A673 (cell line): Measurements from ENCODE around the gene LCN6. TPM values are rescaled to one million over a fixed set of nuclear protein-coding genes. Genes with fewer than 3 reads are reported as not detected.

Source experiments
- BruUV-seq: library from RNA; stranded (reverse); fragments of 400-500 nt; replicated peaks from 2 replicates; lab custom pipeline; 2021; lab: Mats Ljungman, UMichigan
- CTCF ChIA-PET: fragments of 300-600 bp; sonication (Branson Sonifier 250); formaldehyde crosslinking; loops from one replicate; lab custom pipeline; 2022; ENCODE audit warnings: antibody characterized with exemption; lab: Charles Lee
- POLR2A ChIA-PET: fragments of 300-600 bp; sonication (Branson Sonifier 250); formaldehyde crosslinking; loops from one replicate; lab custom pipeline; 2022; ENCODE audit warnings: antibody characterized with exemption; ENCODE audit not compliant: low non-redundant PET; lab: Charles Lee
- DNase-seq: peaks from one replicate; pipeline ENCODE4 v3.0.0-alpha.2; 2015; ENCODE audit warnings: low spot score
- H3K27ac ChIP-seq: fragments of 200-600 bp; sonication (generic); 2 replicates; pipeline ENCODE4 v1.5.1; 2016; ENCODE audit warnings: mixed run types, low read depth, mild to moderate bottlenecking, mixed read lengths, antibody characterized with exemption, low read length; ENCODE audit not compliant: poor library complexity, severe bottlenecking
- H3K27me3 ChIP-seq: fragments of 200-600 bp; sonication (generic); replicated peaks from 2 replicates; pipeline ENCODE4 v1.6.1; 2017; ENCODE audit warnings: mixed run types, low read depth, mild to moderate bottlenecking, mixed read lengths, antibody characterized with exemption, low read length; ENCODE audit not compliant: insufficient read depth, poor library complexity
- H3K36me3 ChIP-seq: fragments of 200-600 bp; sonication (generic); 2 replicates; pipeline ENCODE4 v1.6.1; 2016; ENCODE audit warnings: mixed run types, mild to moderate bottlenecking, mixed read lengths, antibody characterized with exemption, low read length; ENCODE audit not compliant: insufficient read depth, poor library complexity, severe bottlenecking
- H3K4me1 ChIP-seq: fragments of 200-600 bp; sonication (generic); 2 replicates; pipeline ENCODE4 v1.6.1; 2017; ENCODE audit warnings: mixed run types, mild to moderate bottlenecking, mixed read lengths, antibody characterized with exemption, low read length; ENCODE audit not compliant: insufficient read depth, poor library complexity, severe bottlenecking
- H3K4me3 ChIP-seq: fragments of 200-600 bp; sonication (generic); 2 replicates; pipeline ENCODE4 v1.5.1; 2016; ENCODE audit warnings: low read depth, mixed run types, mild to moderate bottlenecking, mixed read lengths, low read length; ENCODE audit not compliant: poor library complexity, severe bottlenecking
- H3K9me3 ChIP-seq: fragments of 200-600 bp; sonication (generic); 2 replicates; pipeline ENCODE4 v1.6.1; 2016; ENCODE audit warnings: mixed run types, low read depth, mild to moderate bottlenecking, mixed read lengths, antibody characterized with exemption, low read length; ENCODE audit not compliant: poor library complexity, severe bottlenecking
- EZH2 ChIP-seq: fragments of 200-600 bp; sonication (generic); IDR thresholded peaks from 2 replicates; pipeline ENCODE4 v1.6.1; 2017; ENCODE audit warnings: borderline replicate concordance, low read depth, mild to moderate bottlenecking, mixed read lengths, antibody characterized with exemption, low read length; ENCODE audit not compliant: poor library complexity, severe bottlenecking
- intact Hi-C: fragments of 100-400 bp; cut with micrococcal nuclease; formaldehyde crosslinking; loops from one replicate; pipeline ENCODE4 v1.10.0; 2022; ENCODE audit not compliant: unreplicated experiment
- total RNA-seq: library from RNA; stranded (reverse); gene quantifications from 2 replicates; pipeline ENCODE4 v1.2.3, GENCODE V29; 2021
- TF ChIP-seq, protein P1 (sequence below): fragments of 300-800, 200-600 bp; sonication (generic); conservative IDR thresholded peaks from 2 replicates; pipeline ENCODE4 v1.5.1; 2017; ENCODE audit warnings: low read depth, mild to moderate bottlenecking, antibody characterized with exemption, low read length, moderate library complexity, mixed read lengths

Gene LCN6
- total RNA-seq, 1 experiment from 2014 or later, result not detected

DNA sequence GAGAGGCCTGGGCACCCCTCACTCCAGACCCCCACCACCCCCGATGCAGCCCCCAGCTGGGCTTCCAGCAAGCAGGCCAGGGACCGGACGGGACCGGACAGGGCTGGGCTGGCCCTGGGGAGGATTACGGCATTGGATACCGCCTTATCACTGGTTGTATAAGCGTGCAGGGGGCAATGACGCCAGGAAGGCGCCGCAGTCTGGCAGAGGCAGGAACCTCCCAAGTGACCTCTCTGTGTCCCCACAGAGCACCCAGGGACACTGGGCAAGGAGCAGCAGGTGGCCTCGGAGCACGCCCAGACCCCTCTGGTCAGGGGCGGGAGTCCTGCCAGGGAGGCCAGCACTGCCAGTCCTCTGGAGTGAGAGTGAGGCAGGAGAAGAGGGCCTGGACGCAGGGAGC lies 16.7 kb upstream of the LCN6 start:
- CTCF ChIA-PET, result interaction anchor here (0.6 to 0.7 kb wide), 2 partner anchors 14 to 79 kb away, joined by 3 to 5 read pairs; no protein-coding TSS in a partner anchor
- H3K27me3 ChIP-seq, result no peaks in the 10 kb centered on the region
- no peak for TF ChIP-seq EZH2
- TF ChIP-seq, protein P1, sequence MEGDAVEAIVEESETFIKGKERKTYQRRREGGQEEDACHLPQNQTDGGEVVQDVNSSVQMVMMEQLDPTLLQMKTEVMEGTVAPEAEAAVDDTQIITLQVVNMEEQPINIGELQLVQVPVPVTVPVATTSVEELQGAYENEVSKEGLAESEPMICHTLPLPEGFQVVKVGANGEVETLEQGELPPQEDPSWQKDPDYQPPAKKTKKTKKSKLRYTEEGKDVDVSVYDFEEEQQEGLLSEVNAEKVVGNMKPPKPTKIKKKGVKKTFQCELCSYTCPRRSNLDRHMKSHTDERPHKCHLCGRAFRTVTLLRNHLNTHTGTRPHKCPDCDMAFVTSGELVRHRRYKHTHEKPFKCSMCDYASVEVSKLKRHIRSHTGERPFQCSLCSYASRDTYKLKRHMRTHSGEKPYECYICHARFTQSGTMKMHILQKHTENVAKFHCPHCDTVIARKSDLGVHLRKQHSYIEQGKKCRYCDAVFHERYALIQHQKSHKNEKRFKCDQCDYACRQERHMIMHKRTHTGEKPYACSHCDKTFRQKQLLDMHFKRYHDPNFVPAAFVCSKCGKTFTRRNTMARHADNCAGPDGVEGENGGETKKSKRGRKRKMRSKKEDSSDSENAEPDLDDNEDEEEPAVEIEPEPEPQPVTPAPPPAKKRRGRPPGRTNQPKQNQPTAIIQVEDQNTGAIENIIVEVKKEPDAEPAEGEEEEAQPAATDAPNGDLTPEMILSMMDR, result no peak
- H3K9me3 ChIP-seq, result no peaks in the 10 kb centered on the region
- H3K4me3 ChIP-seq, result no peak overlapping the region
- intact Hi-C loops, result no loop called here
- no peak for DNase-seq
- peaks cover 5% of the 10 kb centered on the region for H3K4me1 ChIP-seq
- H3K27ac ChIP-seq, result no peak overlapping the region
- no TSS peak for BruUV-seq
- no peaks in the 10 kb centered on the region for H3K36me3 ChIP-seq
- POLR2A ChIA-PET, result no interaction called here

DNA sequence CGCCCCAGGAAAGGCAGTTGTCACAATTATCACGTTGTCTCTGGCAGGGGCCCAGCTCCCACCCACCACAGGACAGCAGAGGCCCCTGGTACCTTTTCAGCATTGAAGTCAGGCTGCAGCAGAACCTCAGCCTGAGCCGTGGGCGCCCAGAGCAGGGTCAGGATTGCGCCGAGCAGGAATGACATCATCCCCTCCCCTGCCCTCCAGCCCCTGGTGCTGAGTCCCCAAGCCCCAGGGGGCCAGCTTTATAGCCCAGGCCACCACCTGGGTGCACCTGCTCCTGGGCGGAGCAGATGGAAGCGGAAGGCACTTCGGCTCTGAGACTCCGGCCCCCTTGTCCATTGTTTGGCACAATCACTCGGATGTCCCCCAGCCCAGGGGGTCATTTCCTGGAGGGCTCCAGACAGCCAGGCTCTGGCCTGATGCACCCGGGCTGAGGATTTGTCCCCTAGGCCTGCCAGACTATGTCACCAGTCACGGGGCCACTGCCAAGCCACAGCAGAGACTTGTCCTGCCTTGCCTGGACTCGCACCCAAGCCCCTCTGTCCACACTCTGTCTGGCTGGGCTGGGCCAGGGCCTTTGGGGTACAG lies 16.1 kb upstream of the LCN6 start, which contains the start of gene LCN15:
LCN15 (minus strand) TSS at position 218 of the 591 bp plus-strand sequence; CDS start at position 188, 30 bp downstream.
- no peak within 1 kb of the TSS for H3K4me3 ChIP-seq
- intact Hi-C loops, result no loop called here
- ChIA-PET CTCF (interaction anchor here (0.6 to 0.7 kb wide), 2 partner anchors 14 to 22 kb away, joined by 3 to 5 read pairs; no protein-coding TSS in a partner anchor), POLR2A (no interaction called here)
- TF ChIP-seq, protein P1, result no peak
- no peak for TF ChIP-seq EZH2
- no peak within 1 kb of the TSS for H3K27ac ChIP-seq
- H3K36me3 ChIP-seq, result no peaks in the 10 kb centered on the region
- DNase-seq, result no peak
- BruUV-seq, result no TSS peak
- H3K27me3 ChIP-seq, result no peaks in the 10 kb centered on the region
- no peaks in the 10 kb centered on the region for H3K9me3 ChIP-seq
- H3K4me1 ChIP-seq, result peaks cover 5% of the 10 kb centered on the region

GRCh38 chr9:136763649-136764035 lies 15.3 kb upstream of the LCN6 start:
- CTCF ChIA-PET, result interaction anchor here (0.6 kb wide), 1 partner anchor 20 kb away, joined by 4 read pairs; no protein-coding TSS in a partner anchor
- Histone ChIP-seq H3K9me3 (no peaks in the 10 kb centered on the region), H3K27ac (no peak overlapping the region), H3K36me3 (no peaks in the 10 kb centered on the region), H3K27me3 (no peaks in the 10 kb centered on the region), H3K4me3 (no peak overlapping the region), H3K4me1 (peaks cover 5% of the 10 kb centered on the region)
- TF ChIP-seq EZH2, result no peak
- TF ChIP-seq, protein P1, result no peak
- intact Hi-C loops, result no loop called here
- DNase-seq, result no peak
- POLR2A ChIA-PET, result no interaction called here
- no TSS peak for BruUV-seq
